A549 (cell line): ENCODE results near the gene MFN2.

Source experiments
- HDAC2 ChIP-seq: fragments of 200-600 bp; sonication (generic); IDR thresholded peaks from 2 replicates; pipeline ENCODE4 v1.6.1; 2016
- KDM1A ChIP-seq: fragments of 200-600 bp; sonication (generic); IDR thresholded peaks from 2 replicates; pipeline ENCODE4 v1.6.1; 2016; ENCODE audit warnings: low read depth, mild to moderate bottlenecking
- MYC ChIP-seq: IDR thresholded peaks from 2 replicates; pipeline ENCODE4 v1.6.1; 2012; ENCODE audit warnings: mild to moderate bottlenecking, inconsistent platforms, low read length, improper control_type of control experiment, borderline replicate concordance
- POLR2A ChIP-seq: IDR thresholded peaks from 2 replicates; pipeline ENCODE4 v1.6.1; 2012; ENCODE audit warnings: mild to moderate bottlenecking, low read length
- TP53 ChIP-seq: fragments of 250-450 bp; sonication (Bioruptor Pico); IDR thresholded peaks from 2 replicates; pipeline ENCODE4 v1.5.0; 2021; ENCODE audit warnings: mild to moderate bottlenecking, moderate library complexity
- TF ChIP-seq, protein P1 (sequence below): fragments of >200 bp; sonication (Bioruptor Twin); formaldehyde crosslinking; IDR thresholded peaks from 3 replicates; pipeline ENCODE4 v1.5.1; 2016
- TF ChIP-seq, protein P2 (sequence below): fragments of 200-600 bp; sonication (generic); IDR thresholded peaks from 2 replicates; pipeline ENCODE4 v1.6.1; 2016; ENCODE audit warnings: antibody characterized with exemption, mild to moderate bottlenecking, moderate library complexity

DNA sequence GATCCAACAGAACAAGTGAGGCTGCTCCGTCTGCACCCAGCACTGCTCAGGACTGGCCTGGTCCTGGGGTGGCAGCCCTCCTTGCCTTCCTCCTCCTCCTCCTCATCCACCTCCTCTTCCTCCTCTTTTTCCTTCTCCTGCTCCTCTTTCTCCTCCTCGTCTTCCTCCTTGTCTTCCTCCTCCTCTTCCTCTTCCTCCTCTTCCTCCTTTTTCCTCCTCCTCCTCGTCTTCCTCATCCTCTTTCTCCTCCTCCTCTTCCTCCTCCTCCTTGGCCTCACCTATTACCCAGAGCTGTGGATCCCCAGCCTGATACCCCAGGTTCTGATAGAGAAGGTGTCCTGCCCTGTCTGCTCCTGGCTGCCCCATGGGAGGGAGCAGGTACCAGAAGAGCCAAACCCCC lies 16.6 kb upstream of the MFN2 start:
- TF ChIP-seq, protein P1, sequence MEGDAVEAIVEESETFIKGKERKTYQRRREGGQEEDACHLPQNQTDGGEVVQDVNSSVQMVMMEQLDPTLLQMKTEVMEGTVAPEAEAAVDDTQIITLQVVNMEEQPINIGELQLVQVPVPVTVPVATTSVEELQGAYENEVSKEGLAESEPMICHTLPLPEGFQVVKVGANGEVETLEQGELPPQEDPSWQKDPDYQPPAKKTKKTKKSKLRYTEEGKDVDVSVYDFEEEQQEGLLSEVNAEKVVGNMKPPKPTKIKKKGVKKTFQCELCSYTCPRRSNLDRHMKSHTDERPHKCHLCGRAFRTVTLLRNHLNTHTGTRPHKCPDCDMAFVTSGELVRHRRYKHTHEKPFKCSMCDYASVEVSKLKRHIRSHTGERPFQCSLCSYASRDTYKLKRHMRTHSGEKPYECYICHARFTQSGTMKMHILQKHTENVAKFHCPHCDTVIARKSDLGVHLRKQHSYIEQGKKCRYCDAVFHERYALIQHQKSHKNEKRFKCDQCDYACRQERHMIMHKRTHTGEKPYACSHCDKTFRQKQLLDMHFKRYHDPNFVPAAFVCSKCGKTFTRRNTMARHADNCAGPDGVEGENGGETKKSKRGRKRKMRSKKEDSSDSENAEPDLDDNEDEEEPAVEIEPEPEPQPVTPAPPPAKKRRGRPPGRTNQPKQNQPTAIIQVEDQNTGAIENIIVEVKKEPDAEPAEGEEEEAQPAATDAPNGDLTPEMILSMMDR = no peak
- no peak for TF ChIP-seq POLR2A
- TF ChIP-seq TP53 = no peak
- TF ChIP-seq MYC = no peak
- TF ChIP-seq KDM1A = no peak
- no peak for TF ChIP-seq HDAC2
- TF ChIP-seq, protein P2, sequence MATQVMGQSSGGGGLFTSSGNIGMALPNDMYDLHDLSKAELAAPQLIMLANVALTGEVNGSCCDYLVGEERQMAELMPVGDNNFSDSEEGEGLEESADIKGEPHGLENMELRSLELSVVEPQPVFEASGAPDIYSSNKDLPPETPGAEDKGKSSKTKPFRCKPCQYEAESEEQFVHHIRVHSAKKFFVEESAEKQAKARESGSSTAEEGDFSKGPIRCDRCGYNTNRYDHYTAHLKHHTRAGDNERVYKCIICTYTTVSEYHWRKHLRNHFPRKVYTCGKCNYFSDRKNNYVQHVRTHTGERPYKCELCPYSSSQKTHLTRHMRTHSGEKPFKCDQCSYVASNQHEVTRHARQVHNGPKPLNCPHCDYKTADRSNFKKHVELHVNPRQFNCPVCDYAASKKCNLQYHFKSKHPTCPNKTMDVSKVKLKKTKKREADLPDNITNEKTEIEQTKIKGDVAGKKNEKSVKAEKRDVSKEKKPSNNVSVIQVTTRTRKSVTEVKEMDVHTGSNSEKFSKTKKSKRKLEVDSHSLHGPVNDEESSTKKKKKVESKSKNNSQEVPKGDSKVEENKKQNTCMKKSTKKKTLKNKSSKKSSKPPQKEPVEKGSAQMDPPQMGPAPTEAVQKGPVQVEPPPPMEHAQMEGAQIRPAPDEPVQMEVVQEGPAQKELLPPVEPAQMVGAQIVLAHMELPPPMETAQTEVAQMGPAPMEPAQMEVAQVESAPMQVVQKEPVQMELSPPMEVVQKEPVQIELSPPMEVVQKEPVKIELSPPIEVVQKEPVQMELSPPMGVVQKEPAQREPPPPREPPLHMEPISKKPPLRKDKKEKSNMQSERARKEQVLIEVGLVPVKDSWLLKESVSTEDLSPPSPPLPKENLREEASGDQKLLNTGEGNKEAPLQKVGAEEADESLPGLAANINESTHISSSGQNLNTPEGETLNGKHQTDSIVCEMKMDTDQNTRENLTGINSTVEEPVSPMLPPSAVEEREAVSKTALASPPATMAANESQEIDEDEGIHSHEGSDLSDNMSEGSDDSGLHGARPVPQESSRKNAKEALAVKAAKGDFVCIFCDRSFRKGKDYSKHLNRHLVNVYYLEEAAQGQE = no peak
